UCSD-AML1 (cell line): ENCODE measurements around the gene TGFBI.
A peak's percentile ranks its signal among the peaks of the same experiment; 100 is the strongest.

Source experiments
- DNase-seq: peaks from one replicate; lab custom pipeline; 2025; ENCODE audit not compliant: unreplicated experiment; lab: John Stamatoyannopoulos, UW

Gene TGFBI

DNA sequence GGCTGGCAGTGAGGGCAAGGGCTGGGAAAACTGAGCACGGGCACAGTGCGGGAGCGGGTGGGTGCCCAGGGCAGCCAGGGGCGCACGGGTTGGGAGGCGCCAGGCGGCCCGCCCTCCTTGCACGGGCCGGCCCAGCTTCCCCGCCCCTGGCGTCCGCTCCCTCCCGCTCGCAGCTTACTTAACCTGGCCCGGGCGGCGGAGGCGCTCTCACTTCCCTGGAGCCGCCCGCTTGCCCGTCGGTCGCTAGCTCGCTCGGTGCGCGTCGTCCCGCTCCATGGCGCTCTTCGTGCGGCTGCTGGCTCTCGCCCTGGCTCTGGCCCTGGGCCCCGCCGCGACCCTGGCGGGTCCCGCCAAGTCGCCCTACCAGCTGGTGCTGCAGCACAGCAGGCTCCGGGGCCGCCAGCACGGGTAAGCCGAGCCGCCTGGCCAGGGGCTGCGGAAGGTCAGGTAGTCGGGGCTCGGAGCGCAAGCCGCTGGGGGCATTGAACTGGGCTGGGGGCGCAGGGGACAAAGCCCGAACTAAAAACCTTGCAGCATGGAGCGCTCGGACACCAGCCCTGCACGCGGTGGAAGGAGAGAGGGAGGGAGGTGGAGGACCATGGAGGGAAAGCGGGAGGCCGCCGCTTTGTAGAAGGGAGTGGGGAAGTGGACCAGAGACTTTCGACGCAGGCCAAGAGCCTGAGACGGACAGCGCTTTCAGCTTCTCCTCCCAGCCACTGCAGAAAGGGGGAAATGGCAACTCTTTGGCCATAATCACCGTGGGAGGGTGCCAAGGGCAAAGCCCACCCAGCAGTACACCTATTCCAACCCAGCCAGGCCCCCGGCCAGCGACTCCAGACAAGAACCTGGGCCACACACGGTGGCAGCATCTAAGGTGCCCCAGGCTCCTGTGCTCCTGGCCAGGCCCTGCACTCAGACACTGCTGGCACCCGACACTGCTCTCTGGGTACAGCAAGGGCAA lies at the start of gene TGFBI:
Gene TGFBI, plus strand, starts transcription at position 207 of the 961 bp plus-strand sequence. Its CDS starts 68 bp downstream, at position 275.
- no peak for DNase-seq

DNA sequence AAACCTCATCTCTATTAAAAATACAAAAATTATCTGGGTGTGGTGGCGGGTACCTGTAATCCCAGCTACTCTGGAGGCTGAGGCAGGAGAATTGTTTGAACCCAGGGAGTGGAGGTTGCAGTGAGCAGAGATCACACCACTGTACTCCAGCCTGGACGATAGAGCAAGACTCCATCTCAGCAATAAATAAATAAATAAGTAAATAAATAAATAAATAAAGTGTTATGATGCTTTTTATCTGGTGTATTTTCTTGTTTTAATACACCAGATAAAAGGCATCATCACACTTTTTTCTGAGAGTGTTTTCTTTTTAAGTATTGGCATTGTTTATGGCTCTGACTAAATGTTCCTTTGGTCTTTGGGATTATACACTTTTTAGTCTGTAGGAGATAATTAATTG lies 49.8 kb upstream of the TGFBI start:
- DNase-seq = no peak

DNA sequence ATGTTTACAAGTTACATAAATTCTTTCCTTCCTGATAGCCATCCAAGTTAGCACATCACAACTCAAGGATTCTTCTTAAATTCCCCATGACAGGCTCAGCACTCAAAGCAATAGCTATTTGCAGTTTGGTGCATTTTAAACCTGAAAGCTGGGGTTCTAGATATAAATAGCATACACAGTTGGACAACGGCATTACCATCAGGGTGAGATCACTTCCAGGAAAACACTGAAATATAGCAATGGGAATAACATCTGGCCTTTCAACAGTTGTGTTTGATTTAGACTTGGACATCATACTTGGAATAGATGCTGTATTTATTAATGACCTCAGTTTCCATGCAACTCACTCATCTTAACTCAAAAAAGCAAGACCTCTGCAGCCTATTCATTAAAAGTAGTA lies 49.3 kb upstream of the TGFBI start:
- no peak for DNase-seq

DNA sequence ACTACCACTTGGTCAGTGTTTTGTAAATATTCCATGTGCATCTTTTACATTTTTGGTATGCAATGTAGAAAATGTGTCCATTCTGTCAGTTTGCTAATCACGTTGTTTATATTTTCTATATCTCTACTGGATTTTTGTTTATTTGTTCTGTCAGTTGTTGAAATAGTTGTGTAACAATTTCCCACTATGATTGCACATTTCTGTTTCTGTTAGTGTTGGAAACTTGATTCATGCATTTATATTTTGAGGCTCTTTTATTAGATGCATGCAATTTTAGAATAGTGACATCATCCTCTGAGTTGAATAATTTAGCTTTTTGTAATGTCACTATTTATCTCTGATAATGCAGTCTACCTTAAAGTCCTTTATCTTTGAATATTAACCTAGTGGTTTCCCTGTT lies 48.2 kb upstream of the TGFBI start:
- no peak for DNase-seq

GRCh38 chr5:135985951-135986350 lies 42.8 kb upstream of the TGFBI start:
- no peak for DNase-seq

DNA sequence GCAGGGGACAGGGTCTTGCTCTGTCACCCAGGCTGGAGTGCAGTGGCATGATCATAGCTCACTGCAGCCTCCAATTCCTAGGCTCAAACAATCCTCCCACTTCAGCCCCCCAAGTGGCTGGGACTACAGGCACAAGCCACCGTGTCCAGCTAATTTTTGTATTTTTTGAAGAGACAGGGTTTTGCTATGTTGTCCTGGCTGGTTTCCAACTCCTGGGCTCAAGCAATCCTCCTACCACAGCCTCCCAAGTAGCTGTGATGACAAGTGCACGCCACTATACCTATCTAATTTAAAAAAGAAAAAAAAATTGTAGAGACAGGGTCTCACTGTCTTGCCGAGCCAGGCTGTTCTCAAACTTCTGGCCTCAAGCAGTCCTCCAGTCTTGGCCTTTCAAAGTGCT lies 42.4 kb upstream of the TGFBI start:
- DNase-seq = no peak

- DNase-seq = no peak
Observed at GRCh38 chr5:135986891-135987401, 41.8 kb upstream of the TGFBI start.

GRCh38 chr5:135988546-135988945 lies 40.2 kb upstream of the TGFBI start:
- DNase-seq = no peak

DNA sequence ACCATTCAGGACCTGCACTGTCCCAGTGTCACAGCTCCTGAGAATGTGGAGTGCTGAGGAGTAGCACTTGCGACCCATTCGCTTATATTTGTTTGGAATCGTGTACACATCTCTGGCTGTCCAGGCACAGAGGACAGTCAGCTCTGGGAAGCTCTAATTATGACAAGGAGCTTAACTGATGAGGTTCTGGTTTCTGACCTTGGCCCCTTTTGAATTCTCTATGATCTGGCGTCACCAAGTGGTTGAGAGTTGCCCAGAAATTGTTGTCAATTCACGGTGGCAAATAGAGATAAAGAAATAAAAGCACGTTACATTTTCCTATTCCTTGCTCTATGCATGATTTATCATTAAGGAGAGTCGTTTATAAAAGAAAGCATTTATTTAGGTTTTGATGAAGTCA lies 39.1 kb upstream of the TGFBI start:
- DNase-seq = no peak

- no peak for DNase-seq
Observed at GRCh38 chr5:135990528-135991255, 38.1 kb upstream of the TGFBI start.

GRCh38 chr5:135991429-135991828 lies 37.4 kb upstream of the TGFBI start:
- DNase-seq = no peak

- DNase-seq = no peak
Observed at GRCh38 chr5:135993335-135993879, 35.4 kb upstream of the TGFBI start.

- no peak for DNase-seq
Observed at GRCh38 chr5:135993880-135994636, 34.7 kb upstream of the TGFBI start.

GRCh38 chr5:135995976-135996375 lies 32.8 kb upstream of the TGFBI start:
- no peak for DNase-seq

DNA sequence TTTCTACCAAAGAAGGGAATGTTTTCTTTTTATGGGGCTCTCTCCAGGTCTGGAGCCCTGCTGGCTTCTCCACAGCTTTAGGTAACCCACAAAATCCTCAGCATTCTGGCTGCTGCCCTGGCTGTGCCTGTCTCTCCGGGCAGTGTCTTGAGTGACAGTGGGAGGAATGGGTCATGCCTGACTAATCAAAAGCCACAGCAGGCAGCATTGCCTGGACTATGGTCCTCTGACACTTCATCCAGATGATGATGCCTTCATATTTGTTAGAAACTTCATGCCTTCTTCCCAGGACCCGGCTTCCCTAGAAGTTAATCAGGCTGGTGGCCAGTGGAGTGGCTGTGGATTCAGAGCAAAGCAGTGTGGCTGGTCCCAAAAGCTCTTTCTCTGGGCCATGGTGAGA lies 32.2 kb upstream of the TGFBI start:
- no peak for DNase-seq

DNA sequence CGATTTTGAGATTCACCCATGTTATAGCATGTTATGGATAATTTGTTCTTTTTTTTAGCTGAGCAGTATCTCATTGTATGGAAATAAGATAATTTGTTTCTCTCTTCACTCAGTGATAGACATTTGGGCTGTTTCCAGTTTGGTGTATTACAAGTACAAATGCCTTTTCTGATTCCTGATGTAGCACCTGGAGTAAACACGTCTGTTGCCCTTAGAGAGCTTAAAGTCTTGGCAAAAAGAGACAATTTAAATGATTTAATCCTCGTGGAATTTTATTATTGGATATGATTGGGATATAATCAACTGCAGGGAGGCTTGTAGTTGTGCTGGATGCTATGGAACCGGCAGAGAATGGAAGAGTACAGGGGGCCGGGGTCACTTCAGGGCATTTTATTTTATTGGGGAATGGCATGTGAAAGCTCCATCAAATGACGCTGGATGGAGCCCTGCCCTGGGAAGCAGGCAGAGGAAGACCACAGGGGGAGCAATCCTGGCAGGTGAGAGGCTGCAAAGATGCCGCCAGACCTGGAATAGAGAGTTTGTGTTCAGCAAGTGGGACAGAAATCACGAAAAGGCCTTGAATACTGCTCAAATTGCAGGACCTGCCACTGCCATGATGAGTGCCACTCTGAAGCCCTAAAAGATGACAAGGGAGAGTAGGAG lies 31.0 kb upstream of the TGFBI start:
- no peak for DNase-seq

- DNase-seq = no peak
Observed at GRCh38 chr5:135998889-135999288, 29.9 kb upstream of the TGFBI start.

GRCh38 chr5:135999406-136000139 lies 29.2 kb upstream of the TGFBI start:
- DNase-seq = peak; percentile 71

DNA sequence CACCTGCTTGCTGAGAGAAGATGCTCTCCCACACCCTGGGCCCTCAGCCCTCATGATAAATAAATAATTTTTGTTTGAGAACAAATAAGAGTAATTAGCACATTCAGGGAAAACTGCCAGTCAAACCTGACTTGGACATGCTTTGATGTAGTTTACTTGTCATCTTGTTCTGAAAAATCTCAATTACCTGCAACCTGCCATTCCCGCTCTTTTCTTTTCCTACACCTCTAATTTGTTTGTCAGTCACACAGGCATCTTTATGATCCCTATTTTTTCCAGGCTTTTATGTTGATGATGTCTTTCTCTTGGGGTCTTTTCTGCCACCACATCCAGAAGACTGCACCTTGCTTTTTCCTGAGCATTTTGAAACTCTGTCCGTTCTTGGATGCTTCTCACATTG lies 28.6 kb upstream of the TGFBI start:
- DNase-seq = no peak

DNA sequence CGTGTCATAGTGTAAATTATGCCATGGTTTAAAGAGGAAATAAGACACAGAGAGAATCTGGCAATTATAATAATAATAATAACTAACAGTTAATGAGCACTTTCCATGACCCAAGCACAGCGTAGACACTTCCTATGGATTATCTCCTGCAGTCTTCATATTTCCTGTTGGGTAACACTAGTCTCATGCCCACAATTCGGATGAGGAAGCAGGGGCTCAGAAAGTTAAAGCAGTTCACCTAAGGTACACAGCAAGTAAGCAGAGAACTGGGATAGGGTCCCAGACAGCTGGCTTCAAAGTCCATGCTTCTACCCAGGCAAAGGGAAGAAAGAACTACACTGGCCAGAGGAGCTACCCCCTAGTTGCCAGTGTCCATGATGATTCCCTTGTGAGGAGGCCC lies 27.9 kb upstream of the TGFBI start:
- no peak for DNase-seq
